Sigmoid colon (tissue), 7 donors: ENCODE measurements around the gene SRP72. TPM values are rescaled to one million over a fixed set of nuclear protein-coding genes. Genes with fewer than 3 reads are reported as not detected.

ENCODE experiments used
- DNase-seq: peaks from one replicate; pipeline ENCODE4 v3.0.0-alpha.2; 2019
- H3K27ac ChIP-seq, 4 donors: fragments of 200-600 bp; sonication (generic); one replicate each; pipeline ENCODE4 v1.5.1; 2016 to 2019; ENCODE audit warnings: mild to moderate bottlenecking in 1 of 4
- H3K27me3 ChIP-seq, 3 donors: fragments of 200-600 bp; sonication (generic); one replicate each; pipeline ENCODE4 v1.5.1; 2019; ENCODE audit warnings: mild to moderate bottlenecking in 1 of 3
- H3K36me3 ChIP-seq, 4 donors: fragments of 200-600 bp; sonication (generic); one replicate each; pipeline ENCODE4 v1.5.1; 2016 to 2019
- H3K4me1 ChIP-seq, 4 donors: fragments of 200-600 bp; sonication (generic); one replicate each; pipeline ENCODE4 v1.5.1; 2017 to 2019
- H3K4me3 ChIP-seq, 4 donors: fragments of 200-600 bp; sonication (generic); one replicate each; pipeline ENCODE4 v1.5.1; 2017 to 2019; ENCODE audit warnings: mild to moderate bottlenecking in 2 of 4, moderate library complexity in 1 of 4
- H3K9me3 ChIP-seq, 4 donors: fragments of 200-600 bp in 3 of 4; sonication (generic) in 3 of 4; one replicate each; pipeline versions ENCODE4 v1.5.1 to v1.6.1; 2013 to 2019
- EP300 ChIP-seq, 4 donors: sonication (generic); formaldehyde crosslinking; IDR thresholded peaks; one replicate each; pipeline ENCODE4 v1.6.1; 2017; ENCODE audit warnings: antibody characterized with exemption in 4 of 4
- POLR2A ChIP-seq, 2 donors: fragments of 450-650 bp; IDR thresholded peaks; one replicate each; pipeline ENCODE4 v1.6.1; 2016; ENCODE audit warnings: antibody characterized with exemption in 2 of 2, mild to moderate bottlenecking in 2 of 2, moderate library complexity in 2 of 2
- POLR2AphosphoS5 ChIP-seq, 4 donors: sonication (generic); formaldehyde crosslinking; IDR thresholded peaks; one replicate each; pipeline ENCODE4 v1.6.1; 2017; ENCODE audit warnings: antibody characterized with exemption in 4 of 4
- WGBS, 2 donors: extraction: QIAGEN DNeasy Blood & Tissue Kit; methylation state at CpG; one replicate each; pipeline ENCODE4 v1.1.7; 2013; 5-methylcytosine and 5-hydroxymethylcytosine counted together
- intact Hi-C: fragments of 100-400 bp; cut with DNase I; formaldehyde crosslinking; loops from one replicate; pipeline ENCODE4 v1.15.1; 2023
- polyA plus RNA-seq, 3 donors: library from polyadenylated mRNA; stranded (reverse); fragments of 200-250 nt; gene quantifications; one replicate each; pipeline ENCODE4 v1.2.3, GENCODE V29; 2013
- total RNA-seq, 4 donors: library from RNA; depleted of rRNA; stranded (reverse); fragments of >200 nt; gene quantifications; one replicate each; pipeline ENCODE4 v1.1.0, GENCODE V29; 2016
- TF ChIP-seq, protein P1 (sequence below), 4 experiments: fragments of 450-650 bp in 3 of 4; fragments of 200-600 bp in 1 of 4; IDR thresholded peaks; one replicate each; pipeline ENCODE4 v1.5.1; 2016 to 2019; ENCODE audit warnings: antibody characterized with exemption in 4 of 4, mild to moderate bottlenecking in 3 of 4, moderate library complexity in 2 of 4
- donor health status: healthy with polysubstance abuse.
- donor health status: Bipolar disorder and iron deficiency.
- donor health status: healthy.

The SRP72 gene
- total and polyA plus RNA-seq, 7 donors = 29.4 to 55.9 (median 45.9) TPM

DNA sequence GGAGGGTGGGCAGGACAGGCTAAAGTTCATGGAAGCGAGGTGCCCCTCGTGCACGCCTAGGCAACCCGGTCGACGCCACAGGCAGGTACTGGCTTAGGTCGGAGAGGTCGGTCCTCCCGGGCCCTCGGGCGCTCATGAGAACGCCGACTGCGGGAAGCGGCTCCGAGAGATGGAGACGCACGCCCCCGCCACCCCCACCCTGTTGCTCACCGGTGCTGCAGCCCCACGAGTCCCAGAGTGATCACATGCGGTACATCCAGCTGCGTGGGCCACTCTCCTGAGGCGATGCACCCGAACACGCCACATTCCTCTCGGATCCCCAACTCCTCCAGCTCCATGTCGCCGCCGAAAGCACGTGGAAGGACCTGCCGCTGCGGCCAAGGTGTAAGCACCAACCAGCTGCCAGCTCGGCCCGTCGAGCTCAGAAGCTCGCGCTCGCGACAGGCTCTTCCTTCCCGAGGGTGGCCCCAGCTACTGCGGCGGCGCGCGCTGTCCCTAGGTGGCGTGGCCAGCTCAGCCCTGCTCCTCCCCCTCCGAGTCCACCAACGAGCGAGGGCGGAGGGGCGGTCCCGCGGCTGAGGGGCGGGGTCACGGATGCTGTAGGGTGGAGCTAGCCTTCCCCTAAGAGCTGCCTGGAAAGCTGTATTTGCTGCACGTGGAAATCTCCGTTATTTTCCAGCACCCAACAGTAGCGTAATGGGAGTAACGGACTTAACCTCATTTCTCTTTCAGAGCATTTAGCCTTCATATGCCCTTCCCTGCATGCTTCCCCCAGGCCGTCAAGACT, 32.1 kb upstream of the SRP72 start, which contains the start of gene PPAT:
TSS of gene PPAT (minus strand) at position 476 of the 787 bp plus-strand sequence. CDS start at position 338, 138 bp downstream.
- peak; percentile 70 to 89 (median 81) for TF ChIP-seq POLR2AphosphoS5 (IDR thresholded peaks at IDR 0.05)
- TF ChIP-seq, protein P1, sequence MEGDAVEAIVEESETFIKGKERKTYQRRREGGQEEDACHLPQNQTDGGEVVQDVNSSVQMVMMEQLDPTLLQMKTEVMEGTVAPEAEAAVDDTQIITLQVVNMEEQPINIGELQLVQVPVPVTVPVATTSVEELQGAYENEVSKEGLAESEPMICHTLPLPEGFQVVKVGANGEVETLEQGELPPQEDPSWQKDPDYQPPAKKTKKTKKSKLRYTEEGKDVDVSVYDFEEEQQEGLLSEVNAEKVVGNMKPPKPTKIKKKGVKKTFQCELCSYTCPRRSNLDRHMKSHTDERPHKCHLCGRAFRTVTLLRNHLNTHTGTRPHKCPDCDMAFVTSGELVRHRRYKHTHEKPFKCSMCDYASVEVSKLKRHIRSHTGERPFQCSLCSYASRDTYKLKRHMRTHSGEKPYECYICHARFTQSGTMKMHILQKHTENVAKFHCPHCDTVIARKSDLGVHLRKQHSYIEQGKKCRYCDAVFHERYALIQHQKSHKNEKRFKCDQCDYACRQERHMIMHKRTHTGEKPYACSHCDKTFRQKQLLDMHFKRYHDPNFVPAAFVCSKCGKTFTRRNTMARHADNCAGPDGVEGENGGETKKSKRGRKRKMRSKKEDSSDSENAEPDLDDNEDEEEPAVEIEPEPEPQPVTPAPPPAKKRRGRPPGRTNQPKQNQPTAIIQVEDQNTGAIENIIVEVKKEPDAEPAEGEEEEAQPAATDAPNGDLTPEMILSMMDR (IDR thresholded peaks at IDR 0.05) = peak in 2 of 4 experiments; percentile 31 to 35
- TF ChIP-seq POLR2A (IDR thresholded peaks at IDR 0.05) = peak; percentile 28 to 30
- TF ChIP-seq EP300 (IDR thresholded peaks at IDR 0.05) = no peak
- intact Hi-C loops = loop anchor here (2.0 to 10.0 kb wide), 4 partner anchors 33 to 219 kb away; partner anchors contain the start of gene AASDH
- 0% methylated on average over 61 of the region's 61 CpGs for WGBS, 2 donors

DNA sequence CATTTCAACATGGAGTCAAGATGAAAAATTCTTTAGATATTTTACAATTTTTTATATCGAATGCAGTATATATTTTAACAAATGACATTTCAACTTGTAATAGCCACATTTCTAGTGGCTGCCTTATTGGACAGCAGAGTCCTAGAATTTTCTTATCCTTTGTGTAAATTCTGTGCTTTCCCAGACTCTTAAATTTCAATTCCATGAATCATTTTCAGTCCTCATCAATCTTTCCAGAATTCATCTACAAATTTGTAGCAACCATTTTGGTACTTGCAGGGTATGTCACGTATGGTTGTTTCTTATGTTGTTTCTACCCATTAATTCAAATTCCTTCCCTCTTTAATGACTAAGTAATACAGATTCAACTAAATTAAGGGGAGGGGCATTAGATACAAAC, 28.7 kb upstream of the SRP72 start:
- Histone ChIP-seq H3K36me3 (peaks cover 0 to 18% (median 7%) of the 10 kb centered on the region in 4 donors), H3K27me3 (no peaks in the 10 kb centered on the region), H3K4me1 (peaks cover 0 to 30% (median 26%) of the 10 kb centered on the region in 4 donors), H3K27ac (no peak overlapping the region), H3K9me3 (no peaks in the 10 kb centered on the region), H3K4me3 (no peak overlapping the region)
- intact Hi-C loops = loop anchor here (5.0 to 10.0 kb wide), 3 partner anchors 51 to 216 kb away; partner anchors contain the start of gene AASDH
- WGBS, 2 donors = 88 to 92% methylated on average over 2 of the region's 2 CpGs
- TF ChIP-seq POLR2A (IDR thresholded peaks at IDR 0.05) = no peak
- TF ChIP-seq, protein P1 (IDR thresholded peaks at IDR 0.05) = no peak
- TF ChIP-seq EP300 (IDR thresholded peaks at IDR 0.05) = no peak
- no peak for TF ChIP-seq POLR2AphosphoS5 (IDR thresholded peaks at IDR 0.05)
- no peak for DNase-seq

More for the DNA sequence above, 32.1 kb upstream of the SRP72 start, which contains the start of gene PPAT:
- H3K4me3 ChIP-seq = peak within 1 kb of the TSS; percentile 50 to 77 (median 70)
- no peaks in the 10 kb centered on the region for H3K27me3 ChIP-seq
- peaks cover 0 to 33% (median 26%) of the 10 kb centered on the region in 4 donors for H3K4me1 ChIP-seq
- DNase-seq = peak; percentile 99
- peak within 1 kb of the TSS; percentile 97 to 98 (median 98) for H3K27ac ChIP-seq
- H3K9me3 ChIP-seq = no peaks in the 10 kb centered on the region
- no peaks in the 10 kb centered on the region for H3K36me3 ChIP-seq

DNA sequence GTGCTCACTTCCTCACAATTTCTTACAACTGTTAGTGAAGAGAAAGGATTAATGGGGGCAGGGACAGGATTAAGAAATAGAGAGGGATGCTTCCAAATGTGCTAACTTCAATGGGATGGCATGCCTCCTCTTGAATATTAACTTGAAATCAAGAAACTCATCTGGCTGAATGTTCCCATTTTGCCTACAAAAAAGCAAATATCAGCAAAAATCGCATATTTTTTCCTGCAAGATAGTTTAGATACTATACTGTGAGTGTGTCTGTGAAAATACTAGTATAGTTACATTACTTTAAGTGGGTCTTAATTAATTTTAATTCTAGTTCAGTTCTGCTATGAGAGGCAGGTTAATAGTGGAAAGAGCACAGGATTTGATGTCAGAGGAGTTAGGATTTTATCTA, 26.4 kb upstream of the SRP72 start:
- 79 to 84% methylated on average over 1 of the region's 1 CpG for WGBS, 2 donors
- DNase-seq = no peak
- H3K36me3 ChIP-seq = peaks cover 0 to 18% (median 7%) of the 10 kb centered on the region in 4 donors
- peaks cover 0 to 18% (median 15%) of the 10 kb centered on the region in 4 donors for H3K4me1 ChIP-seq
- TF ChIP-seq POLR2A (IDR thresholded peaks at IDR 0.05) = no peak
- TF ChIP-seq POLR2AphosphoS5 (IDR thresholded peaks at IDR 0.05) = no peak
- no peak for TF ChIP-seq EP300 (IDR thresholded peaks at IDR 0.05)
- TF ChIP-seq, protein P1 (IDR thresholded peaks at IDR 0.05) = no peak
- no peaks in the 10 kb centered on the region for H3K9me3 ChIP-seq
- intact Hi-C loops = no loop called here
- H3K27ac ChIP-seq = no peak overlapping the region
- no peak overlapping the region for H3K4me3 ChIP-seq
- no peaks in the 10 kb centered on the region for H3K27me3 ChIP-seq

DNA sequence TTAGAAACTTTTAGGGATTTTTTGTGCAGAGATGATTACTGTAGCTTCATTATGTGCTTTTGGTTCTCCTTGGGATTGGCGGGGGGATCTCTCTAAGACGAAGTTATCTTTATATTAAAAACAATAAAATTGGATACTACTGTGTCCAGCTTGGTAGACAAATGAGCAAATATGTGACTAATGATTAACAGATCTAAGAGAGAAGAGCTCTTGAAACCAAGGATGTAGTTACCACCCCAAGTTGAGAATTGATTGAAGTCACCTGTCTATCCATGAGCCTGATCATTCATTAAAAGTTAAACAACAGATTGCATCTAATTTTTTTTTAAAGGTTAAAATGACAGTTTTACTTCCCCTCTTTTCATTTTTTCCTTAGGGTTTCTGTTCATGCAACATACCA, 22.7 kb upstream of the SRP72 start:
- peaks cover 0 to 35% (median 7%) of the 10 kb centered on the region in 4 donors for H3K36me3 ChIP-seq
- TF ChIP-seq, protein P1 (IDR thresholded peaks at IDR 0.05) = no peak
- no peak for TF ChIP-seq POLR2A (IDR thresholded peaks at IDR 0.05)
- no peak for TF ChIP-seq EP300 (IDR thresholded peaks at IDR 0.05)
- no peak for TF ChIP-seq POLR2AphosphoS5 (IDR thresholded peaks at IDR 0.05)
- no peaks in the 10 kb centered on the region for H3K27me3 ChIP-seq
- H3K4me3 ChIP-seq = no peak overlapping the region
- intact Hi-C loops = no loop called here
- no peaks in the 10 kb centered on the region for H3K4me1 ChIP-seq
- 57 to 86% methylated on average over 2 of the region's 2 CpGs for WGBS, 2 donors
- no peak overlapping the region for H3K27ac ChIP-seq
- no peaks in the 10 kb centered on the region for H3K9me3 ChIP-seq
- DNase-seq = no peak
